K562 (cell line): Measurements from ENCODE around the gene TTLL11. TPM values are rescaled to one million over a fixed set of nuclear protein-coding genes. Genes with fewer than 3 reads are reported as not detected.

Experiments
- ATAC-seq: fragments of 200-7000 bp; cut with Tn5 transposase; 3 replicates; pipeline ENCODE4 v1.9.1; 2020; ENCODE audit warnings: moderate library complexity
- BruUV-seq: library from RNA; stranded (reverse); fragments of 400-500 nt; replicated peaks from 2 replicates; lab custom pipeline; 2021; lab: Mats Ljungman, UMichigan
- CTCF ChIA-PET: fragments of 300-600 bp; formaldehyde crosslinking; extraction: SDS; loops from one replicate; lab custom pipeline; 2021; ENCODE audit warnings: low intra/inter-chr PET ratio; lab: Yijun Ruan, JAX
- POLR2A ChIA-PET: fragments of 300-600, 350-650 bp; sonication (Branson Sonifier 250); formaldehyde crosslinking; extraction: SDS; loops from one replicate; lab custom pipeline; 2021; ENCODE audit warnings: antibody characterized with exemption, inconsistent platforms; lab: Yijun Ruan, JAX
- DNase-seq, 4 experiments: peaks; one replicate each; pipeline versions ENCODE4 v3.0.0 to v3.0.0-alpha.2; 2011 to 2018; ENCODE audit warnings: low spot score in 3 of 4, mixed read lengths in 3 of 4; ENCODE audit errors: extremely low read depth in 1 of 4
- FAIRE-seq: peaks from 2 replicates; lab custom pipeline; 2011; peaks lifted over from hg19 to GRCh38; lab: Jason Lieb, UNC
- H2AFZ ChIP-seq: 2 replicates; pipeline ENCODE4 v1.6.0; 2011; ENCODE audit warnings: low read depth, low read length, control low read depth, inconsistent platforms
- H3K27ac ChIP-seq: fragments of 200-600 bp; 3 replicates; pipeline ENCODE4 v1.8.0; 2011; ENCODE audit warnings: low read depth, mild to moderate bottlenecking, control low read depth, inconsistent platforms, low read length, moderate library complexity, mixed read lengths; ENCODE audit errors: extremely low read depth
- H3K27me3 ChIP-seq, 2 experiments: fragments of 300-600 bp in 1 of 2; 2 replicates in 1 of 2; 3 replicates in 1 of 2; pipeline versions ENCODE4 v1.6.0 to v1.8.0; 2011; ENCODE audit warnings: inconsistent platforms in 2 of 2, low read length in 2 of 2, mild to moderate bottlenecking in 1 of 2, mixed read lengths in 1 of 2, moderate library complexity in 1 of 2; ENCODE audit not compliant: control insufficient read depth in 2 of 2, insufficient read depth in 2 of 2
- H3K36me3 ChIP-seq: fragments of 300-600 bp; 3 replicates; pipeline ENCODE4 v1.8.0; 2011; ENCODE audit warnings: mild to moderate bottlenecking, low read length, inconsistent platforms; ENCODE audit not compliant: control insufficient read depth, insufficient read depth
- H3K4me1 ChIP-seq, 2 experiments: fragments of 200-600 bp in 1 of 2; replicated peaks in 1 of 2; 2 replicates in 1 of 2; 3 replicates in 1 of 2; pipeline versions ENCODE4 v1.5.1 to v1.8.0; 2011; ENCODE audit warnings: inconsistent platforms in 2 of 2, low read length in 2 of 2, mild to moderate bottlenecking in 1 of 2, mixed read lengths in 1 of 2, moderate library complexity in 1 of 2; ENCODE audit not compliant: control insufficient read depth in 2 of 2, insufficient read depth in 2 of 2
- H3K4me2 ChIP-seq: 2 replicates; pipeline ENCODE4 v1.6.1; 2011; ENCODE audit warnings: low read length, control low read depth, inconsistent platforms, mixed read lengths; ENCODE audit not compliant: insufficient read depth
- H3K4me3 ChIP-seq: fragments of 200-600 bp; sonication (generic), shearing (Covaris generic); 2 replicates; pipeline ENCODE4 v1.5.1; 2016; ENCODE audit warnings: control low read depth, inconsistent platforms
- H3K79me2 ChIP-seq: fragments of 200-600 bp; 3 replicates; pipeline ENCODE4 v1.8.0; 2011; ENCODE audit warnings: low read length, inconsistent platforms; ENCODE audit not compliant: control insufficient read depth, insufficient read depth
- H3K9ac ChIP-seq, 2 experiments: 2 replicates each; pipeline versions ENCODE4 v1.6.0 to v1.6.1; 2011; ENCODE audit warnings: low read depth in 2 of 2, low read length in 2 of 2, control low read depth in 1 of 2, inconsistent platforms in 1 of 2, mild to moderate bottlenecking in 1 of 2, mixed read lengths in 1 of 2; ENCODE audit not compliant: insufficient read depth in 1 of 2
- H3K9me1 ChIP-seq: one replicate; pipeline ENCODE4 v1.6.0; 2011; ENCODE audit warnings: inconsistent platforms, mild to moderate bottlenecking, low read length, moderate library complexity; ENCODE audit not compliant: control insufficient read depth, insufficient read depth
- H3K9me3 ChIP-seq: replicated peaks from 2 replicates; pipeline ENCODE4 v1.5.1; 2011; ENCODE audit warnings: low read depth, low read length, inconsistent platforms; ENCODE audit not compliant: control insufficient read depth, insufficient read depth
- H4K20me1 ChIP-seq: replicated peaks from 2 replicates; pipeline ENCODE4 v1.6.1; 2011; ENCODE audit warnings: low read length, inconsistent platforms, mixed read lengths; ENCODE audit not compliant: control insufficient read depth, insufficient read depth
- CBX1 ChIP-seq: sonication (generic); IDR thresholded peaks from 2 replicates; pipeline ENCODE4 v1.6.1; 2016; ENCODE audit warnings: antibody characterized with exemption, low read depth, mild to moderate bottlenecking
- CXXC5 ChIP-seq: fragments of 250-450 bp; sonication (Bioruptor Pico); IDR thresholded peaks from 2 replicates; pipeline ENCODE4 v1.8.0; 2022; ENCODE audit warnings: inconsistent platforms, mild to moderate bottlenecking, moderate library complexity
- ESRRB ChIP-seq: fragments of 250-450 bp; sonication (Bioruptor Pico); IDR thresholded peaks from 2 replicates; pipeline ENCODE4 v1.5.0; 2020; ENCODE audit warnings: mild to moderate bottlenecking, moderate library complexity, borderline replicate concordance
- ETV6 ChIP-seq, 3 experiments: fragments of 150-350 bp in 1 of 3; sonication (generic) in 1 of 3; formaldehyde crosslinking in 1 of 3; IDR thresholded peaks; 2 replicates each; pipeline versions ENCODE4 v1.6.1 to v1.8.0; 2014 to 2022; ENCODE audit warnings: borderline replicate concordance in 2 of 3, low read depth in 2 of 3, antibody characterized with exemption in 1 of 3, low read length in 1 of 3, mild to moderate bottlenecking in 1 of 3, missing genetic modification reagents in 1 of 3
- HEY1 ChIP-seq: fragments of 250-450 bp; sonication (Bioruptor Pico); IDR thresholded peaks from 2 replicates; pipeline ENCODE4 v1.5.0; 2020; ENCODE audit warnings: mild to moderate bottlenecking, moderate library complexity, borderline replicate concordance
- HLTF ChIP-seq: fragments of 450-650 bp; IDR thresholded peaks from 2 replicates; pipeline ENCODE4 v1.6.1; 2016
- JUND ChIP-seq, 2 experiments: IDR thresholded peaks; 2 replicates in 1 of 2; 3 replicates in 1 of 2; pipeline ENCODE4 v1.6.1; 2011; ENCODE audit warnings: borderline replicate concordance in 2 of 2, low read depth in 2 of 2, low read length in 2 of 2, improper control_type of control experiment in 1 of 2, missing biosample characterization in 1 of 2, missing genetic modification characterization in 1 of 2, missing genetic modification reagents in 1 of 2
- SNRNP70 ChIP-seq: fragments of 200-400 bp; formaldehyde crosslinking; optimal IDR thresholded peaks from 2 replicates; pipeline ENCODE3; 2017; ENCODE audit warnings: low read depth, low read length
- SPI1 ChIP-seq: IDR thresholded peaks from 2 replicates; pipeline ENCODE4 v1.6.1; 2011; ENCODE audit warnings: low read depth, low read length, control low read depth, borderline replicate concordance
- TCF3 ChIP-seq: sonication (generic); formaldehyde crosslinking; IDR thresholded peaks from 2 replicates; pipeline ENCODE4 v1.4.0; 2020; ENCODE audit warnings: mild to moderate bottlenecking, missing genetic modification reagents
- ZBED1 ChIP-seq: IDR thresholded peaks from 2 replicates; pipeline ENCODE4 v1.6.1; 2014
- ZNF445 ChIP-seq: fragments of 250-450 bp; sonication (Bioruptor Pico); IDR thresholded peaks from 2 replicates; pipeline ENCODE4 v1.4.0; 2020; ENCODE audit warnings: low read depth, mild to moderate bottlenecking, moderate library complexity
- WGBS: fragments of 100-300 bp; shearing (Covaris generic); methylation state at CpG from one replicate; pipeline ENCODE4 v1.1.6; 2016; ENCODE audit warnings: low coverage, mixed read lengths; ENCODE audit not compliant: insufficient coverage; ENCODE audit errors: missing lambda C conversion rate; 5-methylcytosine and 5-hydroxymethylcytosine counted together
- in situ Hi-C: fragments of 300-500 bp; cut with MboI; formaldehyde crosslinking; loops from 4 replicates; pipeline ENCODE4 v1.15.0; 2018; ENCODE audit warnings: inconsistent platforms, mixed read lengths
- intact Hi-C: fragments of 100-400 bp; cut with micrococcal nuclease; formaldehyde crosslinking; loops from 2 replicates; pipeline ENCODE4 v1.14.2; 2022
- polyA plus RNA-seq, 8 experiments: library from polyadenylated mRNA; depleted of rRNA in 4 of 8; stranded (reverse) in 5 of 8; unstranded in 3 of 8; fragments of >200 nt; fragmentation: Nextera tagmentation in 2 of 8; fragmentation: Illumina TruSeq in 1 of 8; extraction: Ambion mirVana in 2 of 8; extraction: Trizol in 1 of 8; gene quantifications; 2 replicates each; pipeline versions ENCODE4 v1.2.1 to v1.2.3, GENCODE V29; 2011 to 2014; ENCODE audit warnings: inconsistent platforms in 1 of 8, missing spikeins in 1 of 8
- total RNA-seq, 7 experiments: library from RNA; depleted of rRNA in 6 of 7; stranded (reverse); fragments of >200 nt in 6 of 7; fragmentation: Illumina TruSeq in 2 of 7; extraction: Trizol in 2 of 7; gene quantifications; 2 replicates each; pipeline versions ENCODE4 v1.2.1 to v1.2.3, GENCODE V29; 2011 to 2021; ENCODE audit warnings: low replicate concordance in 1 of 7
- TF ChIP-seq, protein P1 (sequence below): fragments of 200-800 bp; sonication (Bioruptor generic); IDR thresholded peaks from 2 replicates; pipeline ENCODE4 v1.6.1; 2017; ENCODE audit warnings: missing genetic modification characterization, missing compliant biosample characterization
- TF ChIP-seq, protein P2 (sequence below): sonication (generic); formaldehyde crosslinking; IDR thresholded peaks from 2 replicates; pipeline ENCODE4 v1.8.1; 2023; ENCODE audit warnings: mild to moderate bottlenecking, missing genetic modification reagents, moderate library complexity

The TTLL11 gene
- total and polyA plus RNA-seq, 9 of the 15 experiments (the other 6 are each of a cell fraction or from before 2014, with no cell fraction given), result 0.83 to 4.4 (median 2.7) TPM

DNA sequence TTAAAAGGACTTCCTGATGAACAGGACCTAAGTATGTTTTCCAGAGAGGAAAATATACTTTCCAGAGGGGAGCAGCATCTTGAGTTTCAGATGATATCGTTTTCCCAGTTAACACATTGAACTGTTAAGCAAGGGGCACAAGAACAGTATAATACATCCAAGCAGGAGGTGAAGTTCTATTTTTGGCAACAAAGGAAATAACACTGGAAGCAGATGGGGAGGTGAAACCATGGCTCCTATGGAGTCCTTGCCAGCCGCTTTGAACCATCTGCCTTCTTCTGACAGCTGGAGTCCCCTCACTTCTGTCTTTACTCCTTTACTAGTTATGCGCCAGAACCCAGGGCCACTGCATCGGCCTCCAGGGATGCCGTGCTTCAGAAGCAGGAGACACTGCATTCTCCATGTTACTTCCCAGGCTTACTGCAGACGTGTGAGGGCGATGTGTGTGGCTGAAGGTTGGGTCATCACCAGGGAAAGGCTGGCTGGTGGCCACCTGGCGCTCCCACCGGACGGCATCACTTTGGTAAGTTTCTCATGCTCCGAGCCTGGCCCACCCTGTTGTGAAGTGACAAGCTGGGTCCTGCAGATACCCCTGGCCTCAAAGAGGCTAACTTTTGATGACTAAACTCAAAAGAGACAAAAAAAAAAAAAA, 77.8 kb downstream of the TTLL11 start:
- ATAC-seq, result no peak
- Histone ChIP-seq H3K4me3 (no peak overlapping the region), H4K20me1 (no peaks in the 10 kb centered on the region), H3K27ac (no peak overlapping the region), H3K4me2 (no peak overlapping the region), H3K9ac (no peak overlapping the region), H3K9me1 (no peaks in the 10 kb centered on the region), H3K79me2 (no peaks in the 10 kb centered on the region), H3K27me3 (no peaks in the 10 kb centered on the region; a peak in 1 of 5 replicates), H2AFZ (no peak overlapping the region), H3K9me3 (no peaks in the 10 kb centered on the region), H3K36me3 (no peaks in the 10 kb centered on the region), H3K4me1 (no peaks in the 10 kb centered on the region)
- in situ Hi-C loops, result no loop called here
- BruUV-seq, result no TSS peak
- intact Hi-C loops, result no loop called here
- no peak for TF ChIP-seq ZBED1
- TF ChIP-seq HLTF, result no peak
- TF ChIP-seq ZNF445 (CRISPR knock-in tag), result no peak
- TF ChIP-seq CXXC5, result no peak
- TF ChIP-seq, protein P1, sequence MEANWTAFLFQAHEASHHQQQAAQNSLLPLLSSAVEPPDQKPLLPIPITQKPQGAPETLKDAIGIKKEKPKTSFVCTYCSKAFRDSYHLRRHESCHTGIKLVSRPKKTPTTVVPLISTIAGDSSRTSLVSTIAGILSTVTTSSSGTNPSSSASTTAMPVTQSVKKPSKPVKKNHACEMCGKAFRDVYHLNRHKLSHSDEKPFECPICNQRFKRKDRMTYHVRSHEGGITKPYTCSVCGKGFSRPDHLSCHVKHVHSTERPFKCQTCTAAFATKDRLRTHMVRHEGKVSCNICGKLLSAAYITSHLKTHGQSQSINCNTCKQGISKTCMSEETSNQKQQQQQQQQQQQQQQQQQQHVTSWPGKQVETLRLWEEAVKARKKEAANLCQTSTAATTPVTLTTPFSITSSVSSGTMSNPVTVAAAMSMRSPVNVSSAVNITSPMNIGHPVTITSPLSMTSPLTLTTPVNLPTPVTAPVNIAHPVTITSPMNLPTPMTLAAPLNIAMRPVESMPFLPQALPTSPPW (CRISPR knock-in tag), result no peak
- no peak for TF ChIP-seq CBX1
- TF ChIP-seq JUND (IDR thresholded peaks at IDR 0.05; ENCODE audit: borderline replicate concordance, low read depth, low read length), result no peak
- no peak for TF ChIP-seq JUND (tag; IDR thresholded peaks at IDR 0.05; ENCODE audit: borderline replicate concordance, low read depth, low read length)
- TF ChIP-seq SPI1, result no peak
- TF ChIP-seq ETV6 (IDR thresholded peaks at IDR 0.05; ENCODE audit: borderline replicate concordance in 1 of 2, low read depth in 2 of 2, low read length in 1 of 2), result no peak
- no peak for TF ChIP-seq ETV6 (CRISPR knock-in tag; IDR thresholded peaks at IDR 0.05; ENCODE audit: borderline replicate concordance)
- no peak for TF ChIP-seq HEY1 (CRISPR knock-in tag)
- TF ChIP-seq TCF3 (CRISPR knock-in tag), result no peak
- TF ChIP-seq ESRRB (CRISPR knock-in tag), result no peak
- no peak for TF ChIP-seq SNRNP70
- TF ChIP-seq, protein P2, sequence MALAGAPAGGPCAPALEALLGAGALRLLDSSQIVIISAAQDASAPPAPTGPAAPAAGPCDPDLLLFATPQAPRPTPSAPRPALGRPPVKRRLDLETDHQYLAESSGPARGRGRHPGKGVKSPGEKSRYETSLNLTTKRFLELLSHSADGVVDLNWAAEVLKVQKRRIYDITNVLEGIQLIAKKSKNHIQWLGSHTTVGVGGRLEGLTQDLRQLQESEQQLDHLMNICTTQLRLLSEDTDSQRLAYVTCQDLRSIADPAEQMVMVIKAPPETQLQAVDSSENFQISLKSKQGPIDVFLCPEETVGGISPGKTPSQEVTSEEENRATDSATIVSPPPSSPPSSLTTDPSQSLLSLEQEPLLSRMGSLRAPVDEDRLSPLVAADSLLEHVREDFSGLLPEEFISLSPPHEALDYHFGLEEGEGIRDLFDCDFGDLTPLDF (CRISPR knock-in tag), result no peak
- ChIA-PET POLR2A (interaction anchor here (0.6 kb wide), 1 partner anchor 18 kb away, joined by 3 read pairs; no protein-coding TSS in a partner anchor), CTCF (no interaction called here)
- FAIRE-seq, result no peak
- DNase-seq, result no peak
- WGBS, result 44% methylated on average over 11 of the region's 11 CpGs
